K562 (cell line): ENCODE measurements around the gene HOXA9.

Experiments
- BRD4 ChIP-seq: fragments of 200-600 bp; sonication (generic); IDR thresholded peaks from 2 replicates; pipeline ENCODE4 v1.6.1; 2017; ENCODE audit warnings: inconsistent platforms
- CEBPB ChIP-seq: fragments of 450-650 bp; IDR thresholded peaks from 2 replicates; pipeline ENCODE4 v1.6.1; 2016; ENCODE audit warnings: missing genetic modification characterization, missing compliant biosample characterization
- CTCF ChIP-seq, 3 experiments: IDR thresholded peaks in 2 of 3; conservative IDR thresholded peaks in 1 of 3; 2 replicates each; pipeline ENCODE4 v1.5.1; 2011 to 2012; ENCODE audit warnings: low read length in 3 of 3, mild to moderate bottlenecking in 3 of 3, control low read depth in 2 of 3, improper control_type of control experiment in 1 of 3, inconsistent platforms in 1 of 3, low read depth in 1 of 3, mixed read lengths in 1 of 3, moderate library complexity in 1 of 3; ENCODE audit not compliant: insufficient read depth in 2 of 3
- HDAC6 ChIP-seq: IDR thresholded peaks from 2 replicates; pipeline ENCODE4 v1.6.1; 2012; ENCODE audit warnings: low read depth, mild to moderate bottlenecking, control low read depth, inconsistent platforms, low read length, moderate library complexity
- MXI1 ChIP-seq: IDR thresholded peaks from 2 replicates; pipeline ENCODE4 v1.6.1; 2011; ENCODE audit warnings: low read depth, mild to moderate bottlenecking, improper control_type of control experiment, low read length
- PCBP1 ChIP-seq: fragments of 200-400 bp; formaldehyde crosslinking; IDR thresholded peaks from 2 replicates; pipeline ENCODE4 v1.6.1; 2018; ENCODE audit warnings: mild to moderate bottlenecking, low read depth, low read length; ENCODE audit not compliant: poor library complexity, severe bottlenecking
- PHF8 ChIP-seq: fragments of 200-600 bp; sonication (generic); IDR thresholded peaks from 2 replicates; pipeline ENCODE4 v1.6.1; 2012; ENCODE audit warnings: mixed run types, mild to moderate bottlenecking, inconsistent platforms, low read length, moderate library complexity, borderline replicate concordance
- PURB ChIP-seq: sonication (generic); formaldehyde crosslinking; IDR thresholded peaks from 2 replicates; pipeline ENCODE4 v1.9.0; 2021; ENCODE audit warnings: low read depth, mild to moderate bottlenecking, missing genetic modification reagents
- RBM15 ChIP-seq: fragments of 200-400 bp; formaldehyde crosslinking; IDR thresholded peaks from 2 replicates; pipeline ENCODE4 v1.6.1; 2018; ENCODE audit warnings: mild to moderate bottlenecking, low read length, moderate library complexity; ENCODE audit not compliant: insufficient read depth
- SIN3A ChIP-seq, 2 experiments: fragments of 150-350 bp in 1 of 2; IDR thresholded peaks; 2 replicates each; pipeline ENCODE4 v1.6.1; 2011 to 2016; ENCODE audit warnings: borderline replicate concordance in 2 of 2, low read depth in 2 of 2, low read length in 2 of 2, mild to moderate bottlenecking in 2 of 2, moderate library complexity in 2 of 2; ENCODE audit not compliant: control insufficient read depth in 1 of 2
- SOX6 ChIP-seq: fragments of 450-650 bp; IDR thresholded peaks from 2 replicates; pipeline ENCODE4 v1.6.1; 2014; ENCODE audit warnings: mild to moderate bottlenecking
- TARDBP ChIP-seq: fragments of 450-650 bp; IDR thresholded peaks from 2 replicates; pipeline ENCODE4 v1.6.1; 2016
- USF1 ChIP-seq: sonication (generic); formaldehyde crosslinking; IDR thresholded peaks from 2 replicates; pipeline ENCODE4 v1.9.0; 2022; ENCODE audit warnings: mild to moderate bottlenecking, missing genetic modification reagents

GRCh38 chr7:27189295-27189996 lies 24.1 kb upstream of the HOXA9 start:
- TF ChIP-seq PCBP1 (no peak), SIN3A (IDR thresholded peaks at IDR 0.05; ENCODE audit: borderline replicate concordance in 2 of 2, control insufficient read depth in 1 of 2, low read depth in 2 of 2, low read length in 2 of 2) (no peak), SOX6 (no peak), RBM15 (no peak), HDAC6 (no peak), TARDBP (no peak), BRD4 (no peak), CEBPB (no peak), PHF8 (no peak), MXI1 (no peak), PURB (CRISPR knock-in tag) (no peak), USF1 (CRISPR knock-in tag) (no peak), CTCF (IDR thresholded peaks at IDR 0.05 in 2 of 3, conservative IDR thresholded peaks at IDR 0.05 in 1 of 3; ENCODE audit: insufficient read depth in 2 of 3, low read depth in 1 of 3, low read length in 3 of 3) (no peak)
